ENCODE measurements around the gene BLVRB.

DNA sequence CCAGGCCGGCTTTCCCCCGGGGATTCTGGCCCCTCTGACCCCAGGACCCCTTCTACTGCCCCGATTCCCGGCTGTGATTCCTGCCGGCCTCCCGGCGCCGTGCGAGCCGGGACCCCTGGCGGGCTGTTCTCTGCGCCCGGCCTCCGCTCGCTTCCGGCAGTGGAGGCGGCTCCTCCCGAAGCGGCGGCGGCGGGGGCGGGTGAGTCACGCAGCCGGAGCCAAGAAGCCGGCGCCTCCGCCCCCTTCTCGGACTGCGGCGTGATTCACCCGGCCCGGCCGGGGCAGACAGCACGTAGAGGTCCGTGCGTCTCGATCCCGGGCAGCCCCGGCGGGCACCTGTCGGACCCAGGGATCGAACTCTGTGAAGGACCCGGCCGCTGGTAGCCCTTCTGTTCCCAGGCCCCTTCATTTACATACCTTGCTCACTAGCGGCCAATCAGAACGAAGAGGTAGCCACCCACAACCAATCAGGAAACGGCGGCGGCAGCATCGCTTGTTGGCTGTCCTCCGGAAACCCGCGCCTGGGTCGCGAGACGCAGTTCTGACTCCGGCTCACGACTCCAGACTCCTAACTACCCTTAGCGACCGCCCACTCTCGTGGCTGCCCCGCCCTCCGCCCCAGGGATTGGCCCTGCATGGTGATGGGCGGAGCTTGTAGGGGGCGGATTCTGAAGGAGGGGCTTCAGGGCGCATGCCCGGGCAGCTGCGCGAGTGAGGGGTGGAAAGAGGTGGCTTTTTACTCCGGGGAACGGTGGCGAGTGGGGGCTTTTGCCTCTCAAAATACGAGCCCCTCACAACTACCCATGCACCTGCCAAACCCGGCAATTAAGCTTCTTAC, 39.9 kb downstream of the BLVRB start, which contains the start of gene SERTAD1:
- no peak for TF ChIP-seq EZH2 (IDR thresholded peaks at IDR 0.05)
- TF ChIP-seq POLR2AphosphoS5 (IDR thresholded peaks at IDR 0.05; ENCODE audit: borderline replicate concordance, low read depth, low read length): peak; percentile 98

Measured in SK-N-MC (cell line).